Ishikawa (cell line): ENCODE data around the gene TANK.

Experiments used
- CEBPB ChIP-seq: IDR thresholded peaks from 2 replicates; pipeline ENCODE4 v1.6.1; 2012
- CREB1 ChIP-seq: IDR thresholded peaks from 2 replicates; pipeline ENCODE4 v1.6.1; 2012; ENCODE audit warnings: low read depth
- FOXM1 ChIP-seq: IDR thresholded peaks from 2 replicates; pipeline ENCODE4 v1.6.1; 2012; ENCODE audit warnings: low read depth, borderline replicate concordance
- NFIC ChIP-seq: IDR thresholded peaks from 2 replicates; pipeline ENCODE4 v1.6.1; 2012
- RAD21 ChIP-seq: IDR thresholded peaks from 2 replicates; pipeline ENCODE4 v1.6.1; 2012; ENCODE audit warnings: low read depth
- TAF1 ChIP-seq: IDR thresholded peaks from 2 replicates; pipeline ENCODE4 v1.6.1; 2012; ENCODE audit warnings: low read depth, mild to moderate bottlenecking
- TEAD4 ChIP-seq: IDR thresholded peaks from 2 replicates; pipeline ENCODE4 v1.6.1; 2012
- TF ChIP-seq, protein P1 (sequence below): IDR thresholded peaks from 2 replicates; pipeline ENCODE4 v1.6.1; 2012
- TF ChIP-seq, protein P2 (sequence below): IDR thresholded peaks from 2 replicates; pipeline ENCODE4 v1.6.1; 2012; ENCODE audit warnings: low read depth, mild to moderate bottlenecking

DNA sequence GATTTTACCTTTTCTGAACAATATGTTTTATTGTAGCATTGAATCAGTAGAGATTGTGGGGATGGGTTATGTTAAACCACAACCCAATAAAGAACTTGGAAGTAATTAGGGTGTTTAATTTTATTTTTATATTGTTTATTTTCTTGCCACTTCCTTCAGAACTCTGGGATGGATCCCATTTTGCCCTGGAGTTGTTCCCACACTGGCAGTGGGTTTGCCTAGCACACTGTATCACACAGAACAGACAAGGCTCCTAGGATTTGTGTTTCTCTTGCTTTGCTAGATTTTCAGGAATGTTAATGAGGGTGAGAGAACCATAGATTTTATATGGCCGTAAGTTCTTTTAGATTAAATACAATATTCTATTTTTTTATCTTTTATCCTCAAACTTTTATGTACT is 59.0 kb downstream of the TANK start:
- TF ChIP-seq CREB1 (no peak), CEBPB (no peak), NFIC (no peak), TEAD4 (no peak), TAF1 (no peak), RAD21 (no peak), FOXM1 (no peak)
- TF ChIP-seq, protein P1, sequence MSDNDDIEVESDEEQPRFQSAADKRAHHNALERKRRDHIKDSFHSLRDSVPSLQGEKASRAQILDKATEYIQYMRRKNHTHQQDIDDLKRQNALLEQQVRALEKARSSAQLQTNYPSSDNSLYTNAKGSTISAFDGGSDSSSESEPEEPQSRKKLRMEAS: no peak
- TF ChIP-seq, protein P2, sequence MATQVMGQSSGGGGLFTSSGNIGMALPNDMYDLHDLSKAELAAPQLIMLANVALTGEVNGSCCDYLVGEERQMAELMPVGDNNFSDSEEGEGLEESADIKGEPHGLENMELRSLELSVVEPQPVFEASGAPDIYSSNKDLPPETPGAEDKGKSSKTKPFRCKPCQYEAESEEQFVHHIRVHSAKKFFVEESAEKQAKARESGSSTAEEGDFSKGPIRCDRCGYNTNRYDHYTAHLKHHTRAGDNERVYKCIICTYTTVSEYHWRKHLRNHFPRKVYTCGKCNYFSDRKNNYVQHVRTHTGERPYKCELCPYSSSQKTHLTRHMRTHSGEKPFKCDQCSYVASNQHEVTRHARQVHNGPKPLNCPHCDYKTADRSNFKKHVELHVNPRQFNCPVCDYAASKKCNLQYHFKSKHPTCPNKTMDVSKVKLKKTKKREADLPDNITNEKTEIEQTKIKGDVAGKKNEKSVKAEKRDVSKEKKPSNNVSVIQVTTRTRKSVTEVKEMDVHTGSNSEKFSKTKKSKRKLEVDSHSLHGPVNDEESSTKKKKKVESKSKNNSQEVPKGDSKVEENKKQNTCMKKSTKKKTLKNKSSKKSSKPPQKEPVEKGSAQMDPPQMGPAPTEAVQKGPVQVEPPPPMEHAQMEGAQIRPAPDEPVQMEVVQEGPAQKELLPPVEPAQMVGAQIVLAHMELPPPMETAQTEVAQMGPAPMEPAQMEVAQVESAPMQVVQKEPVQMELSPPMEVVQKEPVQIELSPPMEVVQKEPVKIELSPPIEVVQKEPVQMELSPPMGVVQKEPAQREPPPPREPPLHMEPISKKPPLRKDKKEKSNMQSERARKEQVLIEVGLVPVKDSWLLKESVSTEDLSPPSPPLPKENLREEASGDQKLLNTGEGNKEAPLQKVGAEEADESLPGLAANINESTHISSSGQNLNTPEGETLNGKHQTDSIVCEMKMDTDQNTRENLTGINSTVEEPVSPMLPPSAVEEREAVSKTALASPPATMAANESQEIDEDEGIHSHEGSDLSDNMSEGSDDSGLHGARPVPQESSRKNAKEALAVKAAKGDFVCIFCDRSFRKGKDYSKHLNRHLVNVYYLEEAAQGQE: no peak
